Measurements from ENCODE around the gene MAOB. TPM values are rescaled to one million over a fixed set of nuclear protein-coding genes. Genes with fewer than 3 reads are reported as not detected.

MAOB gene
- total RNA-seq, 1 experiment from 2014 or later: not detected

- Mint-ChIP-seq H3K27ac (ENCODE audit: low read depth, unreplicated experiment) (peak overlapping the region; percentile 35), H3K4me1 (ENCODE audit: insufficient read depth, unreplicated experiment) (peaks cover 5% of the 10 kb centered on the region), H3K27me3 (ENCODE audit: insufficient read depth, unreplicated experiment) (peaks cover 48% of the 10 kb centered on the region), H3K36me3 (ENCODE audit: insufficient read depth, unreplicated experiment) (peaks cover 47% of the 10 kb centered on the region), H3K9me3 (ENCODE audit: unreplicated experiment) (no peaks in the 10 kb centered on the region), H3K4me3 (ENCODE audit: unreplicated experiment) (no peak overlapping the region)
- DNase-seq (ENCODE audit: unreplicated experiment): peak; percentile 56
- no TSS peak for BruUV-seq (replicated peaks)
- TF ChIP-seq, protein P1, sequence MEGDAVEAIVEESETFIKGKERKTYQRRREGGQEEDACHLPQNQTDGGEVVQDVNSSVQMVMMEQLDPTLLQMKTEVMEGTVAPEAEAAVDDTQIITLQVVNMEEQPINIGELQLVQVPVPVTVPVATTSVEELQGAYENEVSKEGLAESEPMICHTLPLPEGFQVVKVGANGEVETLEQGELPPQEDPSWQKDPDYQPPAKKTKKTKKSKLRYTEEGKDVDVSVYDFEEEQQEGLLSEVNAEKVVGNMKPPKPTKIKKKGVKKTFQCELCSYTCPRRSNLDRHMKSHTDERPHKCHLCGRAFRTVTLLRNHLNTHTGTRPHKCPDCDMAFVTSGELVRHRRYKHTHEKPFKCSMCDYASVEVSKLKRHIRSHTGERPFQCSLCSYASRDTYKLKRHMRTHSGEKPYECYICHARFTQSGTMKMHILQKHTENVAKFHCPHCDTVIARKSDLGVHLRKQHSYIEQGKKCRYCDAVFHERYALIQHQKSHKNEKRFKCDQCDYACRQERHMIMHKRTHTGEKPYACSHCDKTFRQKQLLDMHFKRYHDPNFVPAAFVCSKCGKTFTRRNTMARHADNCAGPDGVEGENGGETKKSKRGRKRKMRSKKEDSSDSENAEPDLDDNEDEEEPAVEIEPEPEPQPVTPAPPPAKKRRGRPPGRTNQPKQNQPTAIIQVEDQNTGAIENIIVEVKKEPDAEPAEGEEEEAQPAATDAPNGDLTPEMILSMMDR (IDR thresholded peaks at IDR 0.05; ENCODE audit: unreplicated experiment): no peak
- intact Hi-C loops (cut with micrococcal nuclease): no loop called here
- CTCF ChIA-PET: interaction anchor here (0.6 to 1.0 kb wide), 3 partner anchors 124 to 190 kb away, joined by 3 to 4 read pairs (median 3); no protein-coding TSS in a partner anchor
- POLR2A ChIA-PET: interaction anchor here (0.6 kb wide), 1 partner anchor 453 kb away, joined by 4 read pairs; no protein-coding TSS in a partner anchor
Observed at GRCh38 chrX:43741843-43742573, 140.2 kb downstream of the MAOB start.

GRCh38 chrX:43735957-43736356, 146.3 kb downstream of the MAOB start:
- Mint-ChIP-seq H3K27ac (ENCODE audit: low read depth, unreplicated experiment) (no peak overlapping the region), H3K36me3 (ENCODE audit: insufficient read depth, unreplicated experiment) (peaks cover 49% of the 10 kb centered on the region), H3K9me3 (ENCODE audit: unreplicated experiment) (no peaks in the 10 kb centered on the region), H3K4me1 (ENCODE audit: insufficient read depth, unreplicated experiment) (no peaks in the 10 kb centered on the region), H3K4me3 (ENCODE audit: unreplicated experiment) (no peak overlapping the region), H3K27me3 (ENCODE audit: insufficient read depth, unreplicated experiment) (peaks cover 40% of the 10 kb centered on the region)
- BruUV-seq (replicated peaks): no TSS peak
- no peak for DNase-seq (ENCODE audit: unreplicated experiment)
- ChIA-PET CTCF (interaction anchor here (0.6 to 1.0 kb wide), 5 partner anchors 10 to 1955 kb away, joined by 3 to 4 read pairs (median 3); no protein-coding TSS in a partner anchor), POLR2A (interaction anchor here (1.0 kb wide), 1 partner anchor 11 kb away, joined by 4 read pairs; no protein-coding TSS in a partner anchor)
- TF ChIP-seq, protein P1 (IDR thresholded peaks at IDR 0.05; ENCODE audit: unreplicated experiment): no peak
- intact Hi-C loops (cut with micrococcal nuclease): no loop called here

DNA sequence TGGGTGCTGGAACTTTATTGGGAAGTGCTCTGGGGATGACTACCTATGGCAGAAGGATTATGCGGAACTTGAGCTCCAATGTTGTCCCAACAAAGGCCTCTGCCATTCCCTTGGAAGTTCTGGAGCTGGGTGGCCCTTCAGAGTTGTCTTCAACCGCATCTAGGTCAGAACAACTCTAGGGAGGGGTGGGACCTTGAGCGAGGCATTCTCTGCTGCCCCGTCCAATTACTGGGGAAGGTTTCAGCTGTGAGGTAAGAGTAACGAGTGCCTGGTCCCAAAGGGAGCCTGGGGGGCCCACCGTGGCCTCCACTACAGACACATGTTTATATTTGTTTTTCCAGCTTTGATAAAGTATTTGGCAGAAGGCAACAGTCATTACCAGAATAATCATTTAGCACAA, 146.7 kb downstream of the MAOB start:
- ChIA-PET CTCF (interaction anchor here (0.9 to 1.1 kb wide), 3 partner anchors 15 to 176 kb away, joined by 3 to 5 read pairs (median 4); no protein-coding TSS in a partner anchor), POLR2A (interaction anchor here (1.1 kb wide), 1 partner anchor 12 kb away, joined by 5 read pairs; no protein-coding TSS in a partner anchor)
- BruUV-seq (replicated peaks): no TSS peak
- Mint-ChIP-seq H3K4me3 (ENCODE audit: unreplicated experiment) (no peak overlapping the region), H3K36me3 (ENCODE audit: insufficient read depth, unreplicated experiment) (peaks cover 45% of the 10 kb centered on the region), H3K9me3 (ENCODE audit: unreplicated experiment) (no peaks in the 10 kb centered on the region), H3K27me3 (ENCODE audit: insufficient read depth, unreplicated experiment) (peaks cover 44% of the 10 kb centered on the region), H3K4me1 (ENCODE audit: insufficient read depth, unreplicated experiment) (no peaks in the 10 kb centered on the region), H3K27ac (ENCODE audit: low read depth, unreplicated experiment) (no peak overlapping the region)
- TF ChIP-seq, protein P1 (IDR thresholded peaks at IDR 0.05; ENCODE audit: unreplicated experiment): no peak
- DNase-seq (ENCODE audit: unreplicated experiment): no peak
- intact Hi-C loops (cut with micrococcal nuclease): no loop called here

- Mint-ChIP-seq H3K4me1 (ENCODE audit: insufficient read depth, unreplicated experiment) (no peaks in the 10 kb centered on the region), H3K4me3 (ENCODE audit: unreplicated experiment) (no peak overlapping the region), H3K9me3 (ENCODE audit: unreplicated experiment) (no peaks in the 10 kb centered on the region), H3K27ac (ENCODE audit: low read depth, unreplicated experiment) (no peak overlapping the region), H3K36me3 (ENCODE audit: insufficient read depth, unreplicated experiment) (peaks cover 43% of the 10 kb centered on the region), H3K27me3 (ENCODE audit: insufficient read depth, unreplicated experiment) (peaks cover 47% of the 10 kb centered on the region)
- TF ChIP-seq, protein P1 (IDR thresholded peaks at IDR 0.05; ENCODE audit: unreplicated experiment): no peak
- CTCF ChIA-PET: interaction anchor here (0.6 to 1.1 kb wide), 6 partner anchors 16 to 233 kb away, joined by 3 to 5 read pairs (median 3); no protein-coding TSS in a partner anchor
- intact Hi-C loops (cut with micrococcal nuclease): no loop called here
- DNase-seq (ENCODE audit: unreplicated experiment): no peak
- POLR2A ChIA-PET: interaction anchor here (1.1 to 1.3 kb wide), 2 partner anchors 13 to 23 kb away, joined by 4 to 5 read pairs; no protein-coding TSS in a partner anchor
- BruUV-seq (replicated peaks): no TSS peak
Observed at GRCh38 chrX:43734444-43734843, 147.8 kb downstream of the MAOB start.

All from MCF 10A (cell line).